Keratinocyte (primary cell): ENCODE data around the gene RNH1. TPM values are rescaled to one million over a fixed set of nuclear protein-coding genes. Genes with fewer than 3 reads are reported as not detected.

Experiments
- DNase-seq: peaks from one replicate; pipeline ENCODE4 v3.0.0-alpha.2; 2011; ENCODE audit warnings: low read depth, missing footprints, low spot score
- FAIRE-seq: peaks from 2 replicates; lab custom pipeline; 2011; peaks lifted over from hg19 to GRCh38; lab: Jason Lieb, UNC
- H2AFZ ChIP-seq: 2 replicates; pipeline ENCODE4 v1.6.0; 2012; ENCODE audit warnings: low read length, control low read depth, inconsistent platforms; ENCODE audit not compliant: control insufficient read depth
- H3K27ac ChIP-seq: 2 replicates; pipeline ENCODE4 v1.5.1; 2011; ENCODE audit warnings: low read length; ENCODE audit not compliant: control insufficient read depth, insufficient read depth
- H3K27me3 ChIP-seq: 3 replicates; pipeline ENCODE4 v1.6.0; 2011; ENCODE audit warnings: low read length; ENCODE audit not compliant: control insufficient read depth, insufficient read depth; ENCODE audit errors: extremely low read depth
- H3K36me3 ChIP-seq, 2 experiments: 2 replicates in 1 of 2; 3 replicates in 1 of 2; pipeline ENCODE4 v1.5.1; 2011; ENCODE audit warnings: low read length in 2 of 2, mild to moderate bottlenecking in 1 of 2; ENCODE audit not compliant: control insufficient read depth in 2 of 2, insufficient read depth in 2 of 2; ENCODE audit errors: extremely low read depth in 1 of 2
- H3K4me1 ChIP-seq: 3 replicates; pipeline ENCODE4 v1.5.1; 2011; ENCODE audit warnings: low read length; ENCODE audit not compliant: control insufficient read depth, insufficient read depth; ENCODE audit errors: extremely low read depth
- H3K4me2 ChIP-seq: 3 replicates; pipeline ENCODE4 v1.6.0; 2011; ENCODE audit warnings: low read depth, low read length; ENCODE audit not compliant: control insufficient read depth, insufficient read depth; ENCODE audit errors: extremely low read depth
- H3K4me3 ChIP-seq, 3 experiments: fragments of 200-600 bp in 1 of 3; sonication (generic) in 1 of 3; 2 replicates in 2 of 3; 3 replicates in 1 of 3; pipeline ENCODE4 v1.5.1; 2011 to 2016; ENCODE audit warnings: low read length in 3 of 3, mild to moderate bottlenecking in 3 of 3, control low read depth in 2 of 3, inconsistent platforms in 1 of 3, low read depth in 1 of 3, mixed read lengths in 1 of 3, mixed run types in 1 of 3, moderate library complexity in 1 of 3; ENCODE audit not compliant: control insufficient read depth in 2 of 3, insufficient read depth in 2 of 3; ENCODE audit errors: extremely low read depth in 1 of 3
- H3K79me2 ChIP-seq: 2 replicates; pipeline ENCODE4 v1.6.0; 2012; ENCODE audit warnings: low read length; ENCODE audit not compliant: control insufficient read depth, insufficient read depth
- H3K9ac ChIP-seq: 3 replicates; pipeline ENCODE4 v1.6.0; 2011; ENCODE audit warnings: low read length; ENCODE audit not compliant: control insufficient read depth, insufficient read depth; ENCODE audit errors: extremely low read depth
- H3K9me1 ChIP-seq: 3 replicates; pipeline ENCODE4 v1.6.0; 2011; ENCODE audit warnings: low read length; ENCODE audit not compliant: control insufficient read depth, insufficient read depth; ENCODE audit errors: extremely low read depth
- H3K9me3 ChIP-seq: 2 replicates; pipeline ENCODE4 v1.5.1; 2012; ENCODE audit warnings: low read depth, low read length; ENCODE audit not compliant: control insufficient read depth
- H4K20me1 ChIP-seq: 3 replicates; pipeline ENCODE4 v1.6.0; 2011; ENCODE audit warnings: low read length; ENCODE audit not compliant: control insufficient read depth, insufficient read depth; ENCODE audit errors: extremely low read depth
- EZH2 ChIP-seq: IDR thresholded peaks from one replicate; pipeline ENCODE4 v1.6.1; 2012; ENCODE audit warnings: inconsistent platforms, mild to moderate bottlenecking, low read length, moderate library complexity
- dilution Hi-C: fragments of 300-500 bp; cut with MboI; formaldehyde crosslinking; loops from one replicate; pipeline ENCODE4 v1.7.0; 2020; ENCODE audit warnings: low sequenced_read_pairs; ENCODE audit not compliant: extremely low pct_ligation_motif_present
- polyA plus RNA-seq, 5 experiments: library from polyadenylated mRNA; depleted of rRNA in 3 of 5; stranded (reverse) in 3 of 5; stranded (forward) in 1 of 5; unstranded in 1 of 5; fragments of >200 nt; gene quantifications; 1 replicate in 1 of 5; 2 replicates in 3 of 5; 3 replicates in 1 of 5; pipeline versions ENCODE4 v1.2.1 to v1.2.3, GENCODE V29; 2011 to 2012; ENCODE audit warnings: missing spikeins in 2 of 5, low read depth in 1 of 5, low replicate concordance in 1 of 5
- TF ChIP-seq, protein P1 (sequence below), 3 experiments: IDR thresholded peaks in 1 of 3; conservative IDR thresholded peaks in 1 of 3; optimal IDR thresholded peaks in 1 of 3; 2 replicates in 2 of 3; 3 replicates in 1 of 3; pipeline versions ENCODE3 to v1.5.1; 2011; ENCODE audit warnings: low read length in 3 of 3, mild to moderate bottlenecking in 3 of 3, moderate library complexity in 2 of 3, control low read depth in 1 of 3, inconsistent platforms in 1 of 3; ENCODE audit not compliant: insufficient read depth in 2 of 3; ENCODE audit errors: extremely low read depth in 1 of 3

Gene RNH1
- polyA plus RNA-seq, 1 donor (not counting 4 experiments of a cell fraction or from before 2014, with no cell fraction given), result 92.0 TPM

DNA sequence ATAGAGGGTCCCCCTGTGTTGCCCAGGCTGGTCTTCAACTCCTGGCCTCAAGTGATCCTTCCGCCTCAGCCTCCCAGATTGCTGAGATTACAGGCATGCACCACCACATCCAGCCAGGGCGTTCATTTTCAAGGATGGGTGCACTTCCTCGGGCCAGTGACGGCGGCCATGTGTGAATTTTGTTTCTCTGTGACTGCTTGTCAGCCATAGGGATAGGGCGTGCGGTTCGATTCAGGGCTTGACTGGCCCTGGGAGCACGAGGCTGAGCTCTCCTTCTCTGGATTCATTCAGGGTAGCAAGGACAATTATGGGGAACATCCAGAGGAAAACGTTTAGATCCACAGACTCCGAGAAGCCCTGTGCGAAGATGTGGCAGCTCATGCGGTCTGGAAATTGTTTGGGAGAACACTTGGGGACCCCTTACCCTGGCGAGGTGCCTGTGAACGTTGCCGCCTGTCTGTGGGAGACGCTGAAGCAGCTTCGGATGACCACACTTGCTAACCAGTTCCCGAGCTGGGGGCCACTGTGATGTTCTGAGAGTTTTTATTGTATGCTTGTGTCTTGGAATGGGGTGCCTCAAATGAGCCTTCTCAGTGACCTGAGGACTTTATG is 54.0 kb downstream of the RNH1 start:
- Histone ChIP-seq H3K9me3 (no peaks in the 10 kb centered on the region), H3K79me2 (peaks cover 71% of the 10 kb centered on the region), H2AFZ (no peak overlapping the region), H4K20me1 (no peaks in the 10 kb centered on the region), H3K4me2 (no peak overlapping the region), H3K9me1 (no peaks in the 10 kb centered on the region), H3K27ac (no peak overlapping the region), H3K27me3 (no peaks in the 10 kb centered on the region), H3K9ac (no peak overlapping the region), H3K4me3 (no peak overlapping the region), H3K4me1 (peaks cover 17% of the 10 kb centered on the region), H3K36me3 (peaks cover 15 to 22% of the 10 kb centered on the region in 2 experiments)
- no peak for TF ChIP-seq EZH2
- TF ChIP-seq, protein P1, sequence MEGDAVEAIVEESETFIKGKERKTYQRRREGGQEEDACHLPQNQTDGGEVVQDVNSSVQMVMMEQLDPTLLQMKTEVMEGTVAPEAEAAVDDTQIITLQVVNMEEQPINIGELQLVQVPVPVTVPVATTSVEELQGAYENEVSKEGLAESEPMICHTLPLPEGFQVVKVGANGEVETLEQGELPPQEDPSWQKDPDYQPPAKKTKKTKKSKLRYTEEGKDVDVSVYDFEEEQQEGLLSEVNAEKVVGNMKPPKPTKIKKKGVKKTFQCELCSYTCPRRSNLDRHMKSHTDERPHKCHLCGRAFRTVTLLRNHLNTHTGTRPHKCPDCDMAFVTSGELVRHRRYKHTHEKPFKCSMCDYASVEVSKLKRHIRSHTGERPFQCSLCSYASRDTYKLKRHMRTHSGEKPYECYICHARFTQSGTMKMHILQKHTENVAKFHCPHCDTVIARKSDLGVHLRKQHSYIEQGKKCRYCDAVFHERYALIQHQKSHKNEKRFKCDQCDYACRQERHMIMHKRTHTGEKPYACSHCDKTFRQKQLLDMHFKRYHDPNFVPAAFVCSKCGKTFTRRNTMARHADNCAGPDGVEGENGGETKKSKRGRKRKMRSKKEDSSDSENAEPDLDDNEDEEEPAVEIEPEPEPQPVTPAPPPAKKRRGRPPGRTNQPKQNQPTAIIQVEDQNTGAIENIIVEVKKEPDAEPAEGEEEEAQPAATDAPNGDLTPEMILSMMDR (optimal IDR thresholded peaks at IDR 0.05 in 1 of 3, IDR thresholded peaks at IDR 0.05 in 1 of 3, conservative IDR thresholded peaks at IDR 0.05 in 1 of 3; ENCODE audit: extremely low read depth in 1 of 3, insufficient read depth in 2 of 3, low read length in 3 of 3), result no peak
- dilution Hi-C loops, result no loop called here
- no peak for FAIRE-seq
- DNase-seq, result no peak

- Histone ChIP-seq H3K9me3 (no peaks in the 10 kb centered on the region), H3K9me1 (no peaks in the 10 kb centered on the region), H3K79me2 (peaks cover 65% of the 10 kb centered on the region), H3K27me3 (no peaks in the 10 kb centered on the region), H4K20me1 (no peaks in the 10 kb centered on the region), H3K4me1 (peaks cover 17% of the 10 kb centered on the region), H3K27ac (no peak overlapping the region), H3K4me3 (no peak overlapping the region), H3K36me3 (peaks cover 13 to 21% of the 10 kb centered on the region in 2 experiments), H3K9ac (no peak overlapping the region), H3K4me2 (no peak overlapping the region), H2AFZ (no peak overlapping the region)
- dilution Hi-C loops, result no loop called here
- no peak for DNase-seq
- no peak for TF ChIP-seq EZH2
- TF ChIP-seq, protein P1 (optimal IDR thresholded peaks at IDR 0.05 in 1 of 3, IDR thresholded peaks at IDR 0.05 in 1 of 3, conservative IDR thresholded peaks at IDR 0.05 in 1 of 3; ENCODE audit: extremely low read depth in 1 of 3, insufficient read depth in 2 of 3, low read length in 3 of 3), result no peak
- no peak for FAIRE-seq
Measured at GRCh38 chr11:452203-452744, 54.8 kb downstream of the RNH1 start.
